Left ventricle myocardium inferior (tissue), 1 donor: ENCODE data around the gene CNNM2. TPM values are rescaled to one million over a fixed set of nuclear protein-coding genes. Genes with fewer than 3 reads are reported as not detected.

Experiments
- DNase-seq: peaks from one replicate; pipeline ENCODE4 v3.0.0-alpha.2; 2020
- H3K27ac ChIP-seq: fragments of 200-600 bp; replicated peaks from 2 replicates; pipeline ENCODE4 v1.8.0; 2021
- H3K27me3 ChIP-seq: fragments of 200-600 bp; 2 replicates; pipeline ENCODE4 v1.8.0; 2021; ENCODE audit warnings: low read depth
- H3K36me3 ChIP-seq: fragments of 200-600 bp; 2 replicates; pipeline ENCODE4 v1.8.0; 2021
- H3K4me1 ChIP-seq: fragments of 200-600 bp; 2 replicates; pipeline ENCODE4 v1.8.0; 2021
- H3K4me3 ChIP-seq: fragments of 200-600 bp; 2 replicates; pipeline ENCODE4 v1.8.0; 2021; ENCODE audit warnings: mild to moderate bottlenecking, moderate library complexity
- H3K9me3 ChIP-seq: fragments of 200-600 bp; replicated peaks from 2 replicates; pipeline ENCODE4 v1.8.0; 2021
- intact Hi-C: fragments of 100-400 bp; cut with micrococcal nuclease; formaldehyde crosslinking; loops from one replicate; pipeline ENCODE4 v1.11.0; 2022
- total RNA-seq: library from RNA; stranded (reverse); fragmentation: NEBNext Ultra II Directional; extraction: Animal tissue kit (Norgen Biotek cat#: 25700); gene quantifications from one replicate; pipeline ENCODE4 v1.2.1, GENCODE V29; 2021
- TF ChIP-seq, protein P1 (sequence below): fragments of 200-600 bp; IDR thresholded peaks from 2 replicates; pipeline ENCODE4 v1.8.0; 2021; ENCODE audit warnings: antibody characterized with exemption, mild to moderate bottlenecking, borderline replicate concordance
- donor health status: DM: no; HTN: yes; CAD: no; lungs with severe emphysema.

Gene CNNM2
- total RNA-seq, 1 donor from 2014 or later: 3.3 TPM

DNA sequence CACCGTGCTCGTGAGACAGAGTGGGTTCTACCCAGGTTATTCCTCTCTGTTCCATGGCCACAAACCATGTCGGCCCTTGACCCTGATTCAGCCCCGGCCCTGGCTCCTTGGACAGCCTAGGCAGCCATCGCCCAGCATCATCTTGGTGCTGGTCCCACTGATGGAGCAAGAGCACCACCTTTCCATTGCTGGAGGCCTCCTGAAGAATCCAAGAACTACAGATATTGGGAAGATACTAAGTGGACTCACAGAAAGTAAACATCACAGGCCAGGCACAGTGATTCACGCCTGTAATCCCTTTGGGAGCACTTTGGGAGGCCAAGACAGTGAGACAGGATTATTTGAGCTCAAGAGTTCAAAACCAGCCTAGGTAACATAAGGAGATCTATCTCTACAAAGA is 149.9 kb downstream of the CNNM2 start:
- no peaks in the 10 kb centered on the region for H3K27me3 ChIP-seq
- intact Hi-C loops: loop anchor here (5.0 kb wide), 1 partner anchor 151 kb away; the partner anchor contains the start of gene CNNM2
- no peak overlapping the region for H3K27ac ChIP-seq
- no peaks in the 10 kb centered on the region for H3K9me3 ChIP-seq
- H3K36me3 ChIP-seq: peaks cover 4% of the 10 kb centered on the region
- H3K4me1 ChIP-seq: no peaks in the 10 kb centered on the region
- TF ChIP-seq, protein P1, sequence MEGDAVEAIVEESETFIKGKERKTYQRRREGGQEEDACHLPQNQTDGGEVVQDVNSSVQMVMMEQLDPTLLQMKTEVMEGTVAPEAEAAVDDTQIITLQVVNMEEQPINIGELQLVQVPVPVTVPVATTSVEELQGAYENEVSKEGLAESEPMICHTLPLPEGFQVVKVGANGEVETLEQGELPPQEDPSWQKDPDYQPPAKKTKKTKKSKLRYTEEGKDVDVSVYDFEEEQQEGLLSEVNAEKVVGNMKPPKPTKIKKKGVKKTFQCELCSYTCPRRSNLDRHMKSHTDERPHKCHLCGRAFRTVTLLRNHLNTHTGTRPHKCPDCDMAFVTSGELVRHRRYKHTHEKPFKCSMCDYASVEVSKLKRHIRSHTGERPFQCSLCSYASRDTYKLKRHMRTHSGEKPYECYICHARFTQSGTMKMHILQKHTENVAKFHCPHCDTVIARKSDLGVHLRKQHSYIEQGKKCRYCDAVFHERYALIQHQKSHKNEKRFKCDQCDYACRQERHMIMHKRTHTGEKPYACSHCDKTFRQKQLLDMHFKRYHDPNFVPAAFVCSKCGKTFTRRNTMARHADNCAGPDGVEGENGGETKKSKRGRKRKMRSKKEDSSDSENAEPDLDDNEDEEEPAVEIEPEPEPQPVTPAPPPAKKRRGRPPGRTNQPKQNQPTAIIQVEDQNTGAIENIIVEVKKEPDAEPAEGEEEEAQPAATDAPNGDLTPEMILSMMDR: no peak
- no peak overlapping the region for H3K4me3 ChIP-seq
- DNase-seq: no peak

DNA sequence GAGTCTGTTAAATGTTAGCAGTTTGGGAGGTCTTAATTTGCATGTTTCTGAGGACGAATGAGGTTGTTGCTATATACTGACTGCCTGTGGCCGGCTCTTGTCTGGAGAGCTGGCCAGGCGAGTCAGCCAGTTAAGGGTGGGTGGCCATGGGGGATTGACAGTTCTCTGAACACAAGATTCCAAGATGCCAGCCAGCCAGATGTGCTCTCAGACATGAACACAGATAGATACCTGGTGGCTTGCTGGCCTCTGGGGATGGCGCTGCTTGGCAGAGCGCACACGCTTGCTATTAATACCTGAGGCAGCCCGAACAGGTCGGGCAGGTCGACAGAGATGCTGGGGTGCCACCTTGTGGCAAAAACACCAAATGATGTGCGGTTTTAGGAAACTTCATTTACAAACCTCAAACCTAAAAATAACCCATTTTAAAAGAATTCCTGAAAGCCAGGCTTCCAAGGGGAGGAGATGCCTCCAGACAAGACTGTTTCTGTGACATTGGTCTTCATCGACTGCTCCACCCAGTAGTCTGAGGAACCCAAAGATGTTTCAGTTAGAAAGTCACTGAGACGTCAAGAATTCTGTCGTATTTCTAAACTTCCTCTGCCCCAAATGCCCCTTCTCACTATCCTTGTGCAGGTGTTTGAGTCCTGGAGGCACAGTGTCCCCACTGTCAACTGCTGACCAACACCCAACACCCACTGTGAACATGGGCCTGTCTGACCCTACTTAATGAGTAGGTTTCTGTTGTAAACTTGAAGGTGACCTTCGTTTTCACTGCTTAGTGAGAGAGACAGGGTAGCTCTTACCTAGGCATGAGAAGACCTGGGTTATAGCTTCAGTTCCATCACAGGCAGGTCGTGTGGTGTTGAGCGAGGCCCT is 151.6 kb downstream of the CNNM2 start:
- TF ChIP-seq, protein P1: peak; percentile 70

DNA sequence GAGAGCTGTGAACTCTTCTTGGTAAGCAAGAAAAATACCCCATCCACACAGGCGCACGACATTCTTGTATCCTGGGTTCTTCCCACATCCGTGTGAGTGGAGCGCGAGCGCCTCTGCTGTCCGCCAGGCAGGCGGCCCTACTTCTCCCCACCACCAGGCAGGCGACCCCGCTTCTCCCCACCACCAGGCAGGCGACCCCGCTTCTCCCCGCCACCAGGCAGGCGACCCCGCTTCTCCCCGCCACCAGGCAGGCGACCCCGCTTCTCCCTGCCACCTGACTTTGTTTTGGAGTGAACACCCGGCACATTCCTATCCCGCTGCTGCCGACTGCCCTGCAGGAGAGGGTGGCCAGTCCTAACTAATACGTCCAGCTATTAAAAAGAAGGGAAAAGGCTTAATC is 154.2 kb downstream of the CNNM2 start:
- Histone ChIP-seq H3K27ac (no peak overlapping the region), H3K36me3 (peaks cover 18% of the 10 kb centered on the region), H3K27me3 (no peaks in the 10 kb centered on the region), H3K4me1 (no peaks in the 10 kb centered on the region), H3K9me3 (no peaks in the 10 kb centered on the region), H3K4me3 (no peak overlapping the region)
- no peak for DNase-seq
- TF ChIP-seq, protein P1: no peak
- intact Hi-C loops: no loop called here

More for the DNA sequence above, 151.6 kb downstream of the CNNM2 start:
- H3K36me3 ChIP-seq: peaks cover 4% of the 10 kb centered on the region
- H3K4me1 ChIP-seq: no peaks in the 10 kb centered on the region
- no peak overlapping the region for H3K4me3 ChIP-seq
- H3K27ac ChIP-seq: no peak overlapping the region
- no peaks in the 10 kb centered on the region for H3K27me3 ChIP-seq
- DNase-seq: peak; percentile 36
- no peaks in the 10 kb centered on the region for H3K9me3 ChIP-seq
- intact Hi-C loops: loop anchor here (5.0 kb wide), 1 partner anchor 152 kb away; the partner anchor contains the start of gene CNNM2

DNA sequence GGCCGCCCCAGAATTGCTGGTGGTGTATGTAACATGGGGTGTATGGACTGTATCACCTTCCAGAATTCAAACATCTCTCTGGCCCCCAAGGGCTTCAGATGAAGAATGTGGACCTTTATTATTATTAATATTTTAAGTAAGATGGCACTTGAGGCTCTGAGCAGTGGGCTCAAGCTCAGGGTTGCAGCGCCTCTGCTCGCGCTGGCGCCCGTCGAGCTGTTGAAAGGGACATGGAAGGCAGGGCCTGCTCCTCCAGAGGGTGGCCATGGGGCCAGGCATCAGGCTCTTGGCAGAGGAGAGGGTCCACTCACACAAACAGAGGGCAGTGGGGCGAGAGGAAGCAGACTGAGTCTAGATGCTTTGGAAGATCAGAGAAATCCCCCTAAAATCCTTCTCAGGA is 154.8 kb downstream of the CNNM2 start:
- no peak for DNase-seq
- H3K27me3 ChIP-seq: no peaks in the 10 kb centered on the region
- H3K27ac ChIP-seq: no peak overlapping the region
- no peaks in the 10 kb centered on the region for H3K4me1 ChIP-seq
- TF ChIP-seq, protein P1: no peak
- no peak overlapping the region for H3K4me3 ChIP-seq
- H3K36me3 ChIP-seq: peaks cover 25% of the 10 kb centered on the region
- intact Hi-C loops: no loop called here
- no peaks in the 10 kb centered on the region for H3K9me3 ChIP-seq

DNA sequence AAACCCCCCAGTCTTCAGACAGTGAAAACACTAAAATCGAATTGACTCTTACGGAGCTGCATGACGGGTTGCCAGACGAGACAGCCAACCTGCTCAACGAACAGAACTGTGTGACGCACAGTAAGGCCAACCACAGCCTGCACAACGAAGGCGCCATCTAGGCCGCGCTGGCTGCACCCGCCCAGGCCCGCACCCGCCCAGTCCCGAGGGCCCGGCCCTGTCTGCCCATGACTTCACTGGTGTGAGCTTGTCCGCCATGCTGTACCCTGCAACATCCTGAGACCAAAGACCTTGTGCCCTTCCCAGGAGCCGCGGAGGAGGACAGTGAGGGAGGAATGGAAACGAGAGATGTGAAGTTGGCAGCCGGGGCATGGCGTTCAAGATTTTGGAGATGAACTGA is 158.9 kb downstream of the CNNM2 start:
- no peak for DNase-seq
- TF ChIP-seq, protein P1: no peak
- no peaks in the 10 kb centered on the region for H3K27me3 ChIP-seq
- no peak overlapping the region for H3K27ac ChIP-seq
- H3K4me1 ChIP-seq: no peaks in the 10 kb centered on the region
- H3K4me3 ChIP-seq: no peak overlapping the region
- intact Hi-C loops: no loop called here
- no peaks in the 10 kb centered on the region for H3K9me3 ChIP-seq
- H3K36me3 ChIP-seq: peaks cover 32% of the 10 kb centered on the region
